Glutamatergic neuron (in vitro differentiated cells): ENCODE results near the gene GLCCI1. TPM values are rescaled to one million over a fixed set of nuclear protein-coding genes. Genes with fewer than 3 reads are reported as not detected.
A peak's percentile ranks its signal among the peaks of the same experiment; 100 is the strongest.

Experiments used
- DNase-seq: peaks from one replicate; pipeline ENCODE4 v3.0.0; 2022
- H3K27ac Mint-ChIP-seq: one replicate; pipeline ENCODE4 v1.8.0; 2020; ENCODE audit warnings: mild to moderate bottlenecking, mixed read lengths, inconsistent platforms; ENCODE audit not compliant: unreplicated experiment
- H3K27me3 Mint-ChIP-seq: one replicate; pipeline ENCODE4 v1.8.0; 2020; ENCODE audit warnings: mild to moderate bottlenecking, moderate library complexity, mixed read lengths, inconsistent platforms; ENCODE audit not compliant: unreplicated experiment
- H3K36me3 Mint-ChIP-seq: one replicate; pipeline ENCODE4 v1.8.0; 2020; ENCODE audit warnings: mild to moderate bottlenecking, mixed read lengths, inconsistent platforms; ENCODE audit not compliant: unreplicated experiment
- H3K4me1 Mint-ChIP-seq: one replicate; pipeline ENCODE4 v1.8.0; 2020; ENCODE audit warnings: mild to moderate bottlenecking, low read depth, mixed read lengths, inconsistent platforms; ENCODE audit not compliant: unreplicated experiment
- H3K4me3 Mint-ChIP-seq: one replicate; pipeline ENCODE4 v1.8.0; 2020; ENCODE audit warnings: mild to moderate bottlenecking, mixed read lengths, inconsistent platforms; ENCODE audit not compliant: unreplicated experiment
- H3K9me3 Mint-ChIP-seq: one replicate; pipeline ENCODE4 v1.8.0; 2020; ENCODE audit warnings: mild to moderate bottlenecking, moderate library complexity, mixed read lengths, inconsistent platforms; ENCODE audit not compliant: unreplicated experiment
- CTCF ChIP-seq: fragments of 200-600 bp; sonication (generic); IDR thresholded peaks from one replicate; pipeline ENCODE4 v1.5.0; 2021; ENCODE audit not compliant: partially characterized antibody, unreplicated experiment
- total RNA-seq: library from RNA; stranded (reverse); fragmentation: NEBNext Ultra II Directional; extraction: Animal tissue kit (Norgen Biotek cat#: 25700); gene quantifications from one replicate; pipeline ENCODE4 v1.2.1, GENCODE V29; 2021; ENCODE audit not compliant: unreplicated experiment

GLCCI1 gene
- total RNA-seq, 1 donor from 2014 or later, result 30.7 TPM

DNA sequence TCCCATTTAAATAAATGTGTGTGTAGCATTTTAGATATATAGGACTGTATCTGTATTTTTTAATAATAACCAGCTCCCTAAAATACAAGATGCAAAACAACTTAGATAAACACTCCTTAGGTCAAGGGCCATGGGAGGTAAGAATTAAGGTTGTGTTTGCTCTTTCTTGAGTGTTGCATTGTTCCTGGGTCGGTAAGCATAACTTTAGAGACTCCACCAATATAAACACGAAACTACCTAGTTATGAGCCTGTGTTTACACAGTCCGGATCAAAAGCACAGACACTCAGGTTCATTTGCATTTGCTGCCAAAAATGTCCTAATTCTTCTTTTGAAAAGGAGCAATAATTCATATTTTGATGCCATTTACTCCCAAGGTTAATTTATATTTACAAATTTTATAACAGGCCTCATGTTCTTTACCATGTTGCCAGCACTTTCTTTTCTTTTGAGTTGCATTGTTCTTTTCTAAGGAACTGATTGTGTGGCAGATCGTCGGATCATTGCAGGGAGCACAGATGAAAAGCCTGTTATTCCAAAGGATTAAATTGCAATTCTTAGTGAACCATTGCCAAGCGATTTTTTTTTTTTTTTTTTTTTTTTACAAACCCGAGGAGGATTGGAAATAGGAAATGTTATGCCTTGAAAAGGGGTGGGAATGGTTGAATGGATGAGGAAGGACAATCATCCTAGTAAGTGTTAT, 45.8 kb upstream of the GLCCI1 start:
- DNase-seq, result no peak
- no peak for TF ChIP-seq CTCF
- H3K4me3 Mint-ChIP-seq, result no peak overlapping the region
- no peak overlapping the region for H3K27ac Mint-ChIP-seq
- no peaks in the 10 kb centered on the region for H3K27me3 Mint-ChIP-seq
- no peaks in the 10 kb centered on the region for H3K9me3 Mint-ChIP-seq
- peaks cover 16% of the 10 kb centered on the region for H3K4me1 Mint-ChIP-seq
- H3K36me3 Mint-ChIP-seq, result no peaks in the 10 kb centered on the region

- Mint-ChIP-seq H3K4me1 (peaks cover 16% of the 10 kb centered on the region), H3K36me3 (no peaks in the 10 kb centered on the region), H3K9me3 (no peaks in the 10 kb centered on the region), H3K27me3 (no peaks in the 10 kb centered on the region), H3K4me3 (no peak overlapping the region), H3K27ac (no peak overlapping the region)
- no peak for DNase-seq
- no peak for TF ChIP-seq CTCF
Measured at GRCh38 chr7:7923818-7924217, 44.8 kb upstream of the GLCCI1 start.

DNA sequence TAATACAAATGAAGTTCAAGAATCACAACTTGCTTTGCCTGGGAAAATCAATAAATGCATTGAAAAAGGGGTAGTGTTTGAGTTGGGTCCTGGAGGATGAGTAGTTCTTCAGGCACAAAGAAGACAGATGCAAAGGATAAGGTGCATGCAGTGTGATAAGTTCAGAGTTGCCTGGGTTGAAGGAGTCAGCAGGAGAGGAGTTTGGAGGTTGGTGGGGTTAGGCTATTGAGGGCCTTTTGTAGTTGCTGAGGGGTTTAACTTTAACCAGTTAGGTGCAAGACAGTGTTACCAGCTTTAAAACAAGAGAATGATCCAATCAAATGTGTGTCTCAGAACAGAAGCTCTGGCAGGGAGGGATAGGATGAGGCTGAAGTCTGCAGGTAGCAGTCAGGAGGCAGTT, 44.3 kb upstream of the GLCCI1 start:
- TF ChIP-seq CTCF, result no peak
- DNase-seq, result no peak
- no peaks in the 10 kb centered on the region for H3K9me3 Mint-ChIP-seq
- H3K4me1 Mint-ChIP-seq, result peaks cover 16% of the 10 kb centered on the region
- H3K4me3 Mint-ChIP-seq, result no peak overlapping the region
- H3K27me3 Mint-ChIP-seq, result no peaks in the 10 kb centered on the region
- H3K36me3 Mint-ChIP-seq, result no peaks in the 10 kb centered on the region
- no peak overlapping the region for H3K27ac Mint-ChIP-seq

GRCh38 chr7:7931626-7932025, 37.0 kb upstream of the GLCCI1 start:
- peak overlapping the region; percentile 40 for H3K4me3 Mint-ChIP-seq
- peak overlapping the region; percentile 90 for H3K27ac Mint-ChIP-seq
- no peaks in the 10 kb centered on the region for H3K9me3 Mint-ChIP-seq
- peaks cover 10% of the 10 kb centered on the region for H3K4me1 Mint-ChIP-seq
- DNase-seq, result peak; percentile 55
- peaks cover 3% of the 10 kb centered on the region for H3K27me3 Mint-ChIP-seq
- no peaks in the 10 kb centered on the region for H3K36me3 Mint-ChIP-seq
- no peak for TF ChIP-seq CTCF

- H3K4me1 Mint-ChIP-seq, result peaks cover 10% of the 10 kb centered on the region
- no peak for TF ChIP-seq CTCF
- peak overlapping the region; percentile 50 for H3K27ac Mint-ChIP-seq
- no peak overlapping the region for H3K4me3 Mint-ChIP-seq
- no peaks in the 10 kb centered on the region for H3K9me3 Mint-ChIP-seq
- H3K36me3 Mint-ChIP-seq, result no peaks in the 10 kb centered on the region
- H3K27me3 Mint-ChIP-seq, result peaks cover 3% of the 10 kb centered on the region
- DNase-seq, result no peak
Measured at GRCh38 chr7:7932553-7932952, 36.0 kb upstream of the GLCCI1 start.
